ENCODE measurements around the gene SBNO2.

DNA sequence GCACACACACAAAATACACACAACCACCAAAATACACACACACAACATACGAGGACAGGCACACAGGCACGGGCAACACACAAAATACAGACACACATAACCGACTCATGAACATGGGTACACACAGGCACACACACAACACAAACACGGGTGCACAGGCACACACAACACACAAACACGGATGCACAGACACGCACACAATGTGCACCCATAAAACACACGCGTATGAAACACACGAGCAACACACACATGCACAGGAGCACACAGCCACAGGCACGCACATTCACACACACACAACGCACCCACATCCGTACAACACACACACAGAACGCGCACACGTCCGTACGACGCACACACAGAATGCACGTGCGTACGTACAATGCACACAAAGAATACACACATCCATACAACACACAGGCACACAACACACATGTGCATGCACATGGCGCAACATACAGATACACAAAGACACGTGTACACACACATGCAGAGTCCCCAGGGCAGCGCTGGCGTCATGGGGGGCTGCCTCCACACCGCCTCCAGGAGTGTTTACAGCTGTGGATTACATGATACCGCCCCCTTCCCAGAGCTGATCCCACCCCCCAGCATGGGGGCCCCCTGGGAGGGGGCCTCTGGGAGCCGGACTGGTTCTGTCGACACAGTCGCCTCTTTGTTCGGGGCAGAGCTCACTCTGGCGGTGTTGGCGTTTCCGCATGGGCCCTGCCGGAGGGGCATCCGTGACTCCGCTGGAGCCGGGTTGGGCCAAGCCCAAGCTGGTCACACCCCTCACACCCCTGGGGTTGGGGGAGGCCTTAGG, 2.9 kb downstream of the SBNO2 start:
- TF ChIP-seq, protein P1, sequence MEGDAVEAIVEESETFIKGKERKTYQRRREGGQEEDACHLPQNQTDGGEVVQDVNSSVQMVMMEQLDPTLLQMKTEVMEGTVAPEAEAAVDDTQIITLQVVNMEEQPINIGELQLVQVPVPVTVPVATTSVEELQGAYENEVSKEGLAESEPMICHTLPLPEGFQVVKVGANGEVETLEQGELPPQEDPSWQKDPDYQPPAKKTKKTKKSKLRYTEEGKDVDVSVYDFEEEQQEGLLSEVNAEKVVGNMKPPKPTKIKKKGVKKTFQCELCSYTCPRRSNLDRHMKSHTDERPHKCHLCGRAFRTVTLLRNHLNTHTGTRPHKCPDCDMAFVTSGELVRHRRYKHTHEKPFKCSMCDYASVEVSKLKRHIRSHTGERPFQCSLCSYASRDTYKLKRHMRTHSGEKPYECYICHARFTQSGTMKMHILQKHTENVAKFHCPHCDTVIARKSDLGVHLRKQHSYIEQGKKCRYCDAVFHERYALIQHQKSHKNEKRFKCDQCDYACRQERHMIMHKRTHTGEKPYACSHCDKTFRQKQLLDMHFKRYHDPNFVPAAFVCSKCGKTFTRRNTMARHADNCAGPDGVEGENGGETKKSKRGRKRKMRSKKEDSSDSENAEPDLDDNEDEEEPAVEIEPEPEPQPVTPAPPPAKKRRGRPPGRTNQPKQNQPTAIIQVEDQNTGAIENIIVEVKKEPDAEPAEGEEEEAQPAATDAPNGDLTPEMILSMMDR (IDR thresholded peaks at IDR 0.05) = no peak
- TF ChIP-seq POLR2A (IDR thresholded peaks at IDR 0.05) = no peak

All from breast epithelium (tissue), 3 donors.